NCI-H524 treated with DMSO at 0.1 percent for 48 hours (cell line): ENCODE measurements around the gene BRD3OS.

Experiments used
- DNase-seq: peaks from one replicate; lab custom pipeline; 2025; lab: John Stamatoyannopoulos, UW

BRD3OS gene

DNA sequence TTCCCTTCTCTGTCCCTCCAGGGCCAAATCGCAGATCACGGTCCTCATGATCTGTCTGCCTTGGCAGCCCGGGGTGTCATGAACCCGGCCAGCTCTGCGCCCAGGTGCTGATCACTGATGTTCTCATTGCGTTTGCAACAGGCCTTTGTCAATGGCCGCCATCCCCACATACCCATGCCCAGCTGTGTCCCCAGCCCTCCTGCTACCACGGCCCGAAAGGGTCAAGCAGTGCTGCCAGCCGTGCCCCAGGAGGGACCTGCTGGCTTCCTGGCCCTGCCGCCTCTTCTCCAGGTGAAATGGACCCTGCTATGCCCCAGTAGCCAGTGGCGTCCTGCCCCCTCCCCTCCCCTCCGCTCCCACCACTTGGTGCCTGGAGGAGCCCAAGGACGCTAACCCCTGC, 20.4 kb upstream of the BRD3OS start:
- no peak for DNase-seq

- no peak for DNase-seq
Observed at GRCh38 chr9:134005381-134005780, 19.9 kb upstream of the BRD3OS start.

DNA sequence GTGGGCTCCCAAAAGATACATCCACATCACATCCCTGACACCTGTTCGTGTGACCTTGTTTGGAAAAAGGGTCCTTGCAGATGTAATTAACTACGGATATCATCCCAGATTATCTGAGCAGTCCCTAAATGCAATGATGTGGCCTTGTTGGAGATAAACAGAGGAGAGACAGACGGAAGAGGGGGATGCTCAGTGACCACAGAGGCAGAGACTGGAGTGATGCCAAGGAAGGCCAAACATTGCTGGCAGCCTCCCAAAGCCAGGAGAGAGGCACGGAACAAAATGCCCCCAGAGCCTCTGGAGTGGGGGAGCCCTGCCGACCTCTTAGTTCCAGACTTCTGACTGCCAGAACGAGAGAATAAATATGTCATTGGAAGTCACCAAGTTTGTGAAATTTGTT, 18.1 kb upstream of the BRD3OS start:
- no peak for DNase-seq

DNA sequence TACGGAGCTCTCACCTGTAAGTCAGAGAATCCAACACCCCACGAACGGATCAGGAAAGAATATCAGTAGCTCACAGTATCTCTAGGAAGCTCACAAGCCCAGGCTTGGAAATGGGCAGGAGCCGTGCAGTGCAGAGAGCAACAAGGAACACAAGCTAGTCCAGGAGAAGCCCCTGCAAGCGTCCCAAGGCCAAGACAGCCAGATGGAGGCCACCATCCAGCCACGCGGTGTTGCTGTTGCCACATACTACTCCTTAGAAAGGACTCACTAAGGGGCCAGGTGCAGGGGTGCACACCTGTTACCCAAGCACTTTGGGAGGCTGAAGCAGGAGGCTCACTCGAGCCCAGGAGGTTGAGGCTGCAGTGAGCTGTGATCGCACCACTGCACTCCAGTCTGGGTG, 17.7 kb upstream of the BRD3OS start:
- no peak for DNase-seq

GRCh38 chr9:134010310-134011173, 14.7 kb upstream of the BRD3OS start:
- peak; percentile 66 for DNase-seq

DNA sequence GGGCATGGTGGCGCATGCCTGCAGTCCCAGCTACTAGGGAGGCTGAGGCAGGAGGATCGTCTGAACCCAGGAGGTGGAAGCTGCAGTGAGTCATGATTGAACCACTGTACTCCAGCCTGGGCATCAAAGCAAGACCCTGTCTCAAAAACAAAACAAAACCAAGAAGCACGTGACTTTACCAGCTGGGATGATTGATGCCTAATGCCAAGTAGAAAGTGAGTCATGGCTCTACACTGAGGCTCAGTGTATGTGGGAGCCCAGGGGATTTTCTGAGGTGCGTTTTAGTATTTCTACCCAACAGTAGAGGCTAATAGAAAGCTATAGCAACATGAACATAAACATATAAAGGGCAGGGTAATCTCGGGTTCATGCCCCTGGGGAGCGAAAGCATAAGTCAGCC, 13.9 kb upstream of the BRD3OS start:
- no peak for DNase-seq

GRCh38 chr9:134014946-134015345, 10.3 kb upstream of the BRD3OS start:
- no peak for DNase-seq

DNA sequence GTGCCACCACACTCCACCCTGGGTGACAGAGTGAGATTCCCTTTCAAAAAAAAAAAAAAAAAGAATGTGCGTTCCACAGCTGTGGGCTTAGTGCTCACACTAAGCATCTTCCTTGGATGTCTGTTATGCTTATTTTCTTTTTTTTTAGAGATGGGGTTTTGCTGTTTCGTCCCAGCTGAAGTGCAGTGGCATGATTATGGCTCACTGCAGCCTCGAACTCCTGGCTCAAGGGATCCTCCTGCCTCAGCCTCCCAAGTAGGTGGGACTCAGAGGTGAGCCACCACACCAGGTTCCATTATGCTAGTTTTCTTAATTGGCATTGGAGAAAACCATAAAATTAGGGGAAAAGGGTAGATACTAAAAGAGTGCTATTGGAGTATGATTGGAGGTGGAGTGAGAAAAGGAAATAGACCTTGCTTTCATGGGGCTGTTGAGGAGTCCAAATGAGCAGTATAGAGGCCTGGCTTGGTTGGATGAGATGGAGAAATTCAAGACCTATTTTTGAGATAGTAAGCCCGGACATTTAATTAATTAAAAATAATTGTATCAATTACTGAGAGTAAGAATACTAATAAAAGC, 978 bp upstream of the BRD3OS start:
- no peak for DNase-seq

DNA sequence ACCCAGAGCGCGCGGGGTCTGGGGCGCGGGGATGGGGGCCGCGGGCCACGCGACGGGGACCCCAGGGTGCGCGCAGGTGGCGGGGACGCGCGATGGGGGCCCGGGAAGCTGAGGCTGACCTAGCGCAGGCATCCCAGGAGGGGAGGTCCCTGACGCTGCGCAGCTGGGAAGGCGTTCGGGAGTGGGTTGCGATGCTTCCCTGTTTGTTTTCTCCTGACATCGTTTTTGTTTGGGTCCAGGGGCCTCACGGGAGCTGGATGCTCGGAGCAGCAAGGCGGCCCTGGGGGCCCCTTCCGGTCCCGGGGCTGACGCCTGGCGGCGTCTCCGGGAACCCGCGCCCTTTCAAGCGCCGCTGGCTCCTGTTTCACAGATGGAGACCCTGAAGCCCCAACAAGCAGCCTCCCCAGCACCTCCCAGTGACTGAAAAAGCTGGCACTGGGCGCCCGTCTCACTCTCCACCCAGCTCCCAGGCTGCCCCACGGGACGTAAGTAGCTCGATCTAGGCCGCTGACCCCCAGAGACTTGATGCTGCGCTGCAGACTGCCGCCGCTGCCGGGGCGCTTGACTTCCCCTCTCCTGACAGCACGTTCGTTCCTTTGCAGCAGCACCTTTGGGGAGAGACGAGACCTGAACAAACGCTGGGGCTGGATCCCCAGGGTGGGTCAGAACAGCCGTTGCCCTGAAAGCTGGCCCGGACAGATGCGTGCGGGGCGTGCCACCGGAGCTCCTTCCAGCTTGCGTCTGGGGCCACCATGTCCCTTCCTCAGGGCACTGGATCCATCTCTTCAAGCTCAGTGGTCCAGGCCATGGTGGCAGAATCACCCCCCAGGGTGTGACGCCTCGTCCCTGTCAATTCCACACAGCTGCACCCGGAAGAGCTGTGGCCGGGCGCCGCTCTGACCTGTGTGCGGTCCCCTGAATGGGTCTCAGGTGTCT, 593 bp downstream of the BRD3OS start:
- no peak for DNase-seq

DNA sequence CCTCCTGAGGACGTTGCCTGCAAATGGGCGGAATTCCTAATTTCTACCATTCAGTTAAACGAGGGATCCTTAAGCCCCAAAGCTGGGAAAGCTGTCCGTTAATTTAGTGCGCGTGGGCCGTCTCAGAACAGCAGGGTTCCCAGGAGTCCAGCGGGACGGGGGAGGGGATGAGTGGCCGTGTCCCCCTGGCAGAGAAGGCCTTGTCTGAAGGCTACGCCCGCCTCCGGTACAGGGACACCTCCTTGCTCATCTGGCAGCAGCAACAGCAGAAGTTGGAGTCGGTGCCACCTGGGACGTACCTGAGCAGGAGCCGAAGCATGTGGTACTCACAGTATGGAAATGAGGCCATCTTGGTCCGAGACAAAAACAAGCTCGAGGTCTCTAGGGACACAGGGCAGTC, 1.3 kb downstream of the BRD3OS start:
- no peak for DNase-seq

GRCh38 chr9:134026981-134027380, 1.7 kb downstream of the BRD3OS start:
- no peak for DNase-seq

GRCh38 chr9:134027561-134027960, 2.3 kb downstream of the BRD3OS start:
- no peak for DNase-seq

- no peak for DNase-seq
Observed at GRCh38 chr9:134028076-134028475, 2.8 kb downstream of the BRD3OS start.

- no peak for DNase-seq
Observed at GRCh38 chr9:134028575-134029247, 3.4 kb downstream of the BRD3OS start.

- DNase-seq, result no peak
Observed at GRCh38 chr9:134029248-134030226, 4.3 kb downstream of the BRD3OS start.

GRCh38 chr9:134030821-134031470, 5.7 kb downstream of the BRD3OS start:
- DNase-seq, result no peak

- DNase-seq, result no peak
Observed at GRCh38 chr9:134031783-134032182, 6.5 kb downstream of the BRD3OS start.

GRCh38 chr9:134032456-134033222, 7.4 kb downstream of the BRD3OS start:
- no peak for DNase-seq

DNA sequence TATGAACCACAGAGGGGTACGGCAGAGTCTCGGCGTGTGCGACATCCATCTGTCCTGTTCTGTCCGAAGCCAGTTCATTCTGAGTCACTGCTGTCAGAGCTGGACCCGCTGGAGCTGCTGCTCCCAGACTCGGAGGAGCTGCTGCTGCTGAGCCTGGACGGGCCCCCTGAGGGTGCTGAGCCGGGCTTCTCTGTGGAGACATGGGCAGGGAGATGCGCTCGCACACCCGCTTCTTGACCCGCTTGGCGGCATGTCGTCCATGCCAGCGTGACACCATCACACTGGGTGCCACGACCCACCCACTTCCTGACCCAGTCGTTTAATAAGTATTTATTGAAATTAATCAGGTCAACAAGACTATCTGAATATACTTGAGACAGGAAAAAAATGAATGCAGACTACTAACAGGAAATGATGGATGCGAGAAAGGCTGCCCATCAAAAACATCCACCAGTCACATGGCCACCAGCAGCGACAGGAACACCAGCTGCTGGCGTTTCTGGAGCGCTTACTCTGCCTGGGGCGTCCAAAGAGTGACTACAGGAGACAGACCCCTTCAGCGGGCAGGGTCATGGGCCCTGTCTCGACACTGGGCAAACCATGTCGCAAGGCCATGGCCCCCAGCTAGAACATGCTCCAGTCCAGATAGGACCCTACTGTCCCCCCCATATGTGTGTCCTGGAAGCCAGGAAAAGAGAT, 8.4 kb downstream of the BRD3OS start:
- DNase-seq, result no peak
